Ammon's horn (tissue), 1 donor: Measurements from ENCODE around the gene SF3B1.
"Not testable (repeated sequence)": the region's sequence is repeated elsewhere in the genome, so short reads cannot be mapped to it uniquely, and the experiment has no call there.

Experiments used
- DNase-seq: peaks from one replicate; pipeline ENCODE4 v3.0.0-alpha.2; 2016; ENCODE audit warnings: low spot score

SF3B1 gene

DNA sequence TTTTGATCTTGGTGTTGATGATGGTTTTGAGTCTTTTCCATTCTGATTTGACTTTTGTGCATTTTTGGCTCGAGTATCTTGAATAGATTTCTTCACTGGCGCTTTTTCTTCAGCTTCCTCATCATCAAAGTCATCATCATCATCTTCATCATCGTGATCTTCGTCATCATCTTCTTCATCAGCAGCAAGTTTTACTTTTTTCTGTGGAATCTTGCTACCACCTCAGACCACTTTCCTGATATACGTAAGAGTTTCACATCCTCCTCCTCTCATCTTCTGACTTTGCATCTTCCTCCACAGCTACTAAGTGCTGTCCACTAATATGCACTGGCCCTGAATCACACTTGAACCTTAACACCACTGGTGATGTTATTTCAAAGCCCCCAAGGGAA lies 54.9 kb downstream of the SF3B1 start:
- not testable (repeated sequence) for DNase-seq

DNA sequence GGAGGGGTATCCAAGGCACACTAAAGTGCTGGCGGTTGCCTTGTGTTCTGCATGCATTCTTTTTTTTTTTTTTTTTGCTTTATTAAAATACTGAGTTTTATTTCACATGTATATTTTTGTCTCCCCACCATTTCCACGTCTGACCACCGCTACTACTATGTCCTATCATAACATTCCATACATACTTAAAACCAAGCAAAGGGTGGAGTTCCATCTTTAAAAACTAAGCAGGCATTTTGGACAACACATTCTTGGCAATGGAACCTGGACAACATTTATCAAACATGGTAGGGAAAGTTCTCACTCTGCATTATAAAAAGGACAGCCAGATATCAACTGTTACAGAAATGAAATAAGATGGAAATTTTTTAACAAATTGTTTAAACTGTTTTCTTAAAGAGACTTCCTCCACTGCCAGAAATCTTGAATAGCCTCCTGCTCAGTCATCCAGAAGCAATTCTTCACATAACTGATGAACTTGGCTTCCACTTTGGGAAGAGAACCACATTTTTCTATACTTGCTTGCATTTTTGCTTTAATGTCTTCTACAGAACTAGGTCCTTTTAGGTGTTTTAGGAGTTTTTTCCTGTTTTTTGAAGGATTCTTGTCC lies 55.4 kb downstream of the SF3B1 start:
- not testable (repeated sequence) for DNase-seq

DNA sequence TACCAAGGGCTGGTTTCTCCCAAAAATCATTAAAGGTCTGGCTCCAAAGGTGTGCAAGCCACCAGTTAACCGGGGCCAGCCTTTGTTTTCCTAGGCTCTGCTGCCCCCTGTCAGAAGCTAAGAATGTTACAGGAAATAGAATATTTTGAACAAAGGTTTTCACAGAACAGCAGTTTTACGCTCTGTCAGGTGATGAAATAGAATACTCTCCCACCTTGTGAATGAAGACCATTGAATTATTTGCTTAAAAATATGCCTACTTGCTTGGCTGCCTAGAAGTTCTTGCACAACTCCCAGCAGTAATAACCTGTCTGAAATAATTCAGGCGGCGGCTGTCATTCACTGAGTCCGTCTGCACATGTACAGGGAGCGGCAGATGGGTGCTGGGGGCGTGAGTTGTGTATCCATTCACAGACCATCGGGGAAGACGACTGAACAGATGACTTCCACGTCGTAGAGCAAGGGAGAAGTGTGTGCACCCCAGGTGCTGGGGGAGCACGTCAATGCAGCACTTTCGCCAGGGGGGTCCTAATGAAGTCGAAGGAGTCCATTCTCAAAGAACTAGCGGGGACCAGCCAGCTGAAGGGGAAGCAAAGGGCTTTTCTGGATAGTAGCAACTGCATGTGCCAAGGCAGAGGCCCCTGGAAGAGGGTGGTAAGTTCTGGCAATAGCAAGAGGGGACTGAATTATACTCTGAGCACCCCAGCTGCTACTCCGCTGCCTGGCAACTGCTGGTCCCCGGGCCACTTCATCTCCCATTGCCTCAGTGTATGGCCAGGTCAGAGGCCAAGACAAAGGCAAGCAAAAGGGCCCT lies 56.1 kb downstream of the SF3B1 start:
- peak; percentile 62 for DNase-seq

DNA sequence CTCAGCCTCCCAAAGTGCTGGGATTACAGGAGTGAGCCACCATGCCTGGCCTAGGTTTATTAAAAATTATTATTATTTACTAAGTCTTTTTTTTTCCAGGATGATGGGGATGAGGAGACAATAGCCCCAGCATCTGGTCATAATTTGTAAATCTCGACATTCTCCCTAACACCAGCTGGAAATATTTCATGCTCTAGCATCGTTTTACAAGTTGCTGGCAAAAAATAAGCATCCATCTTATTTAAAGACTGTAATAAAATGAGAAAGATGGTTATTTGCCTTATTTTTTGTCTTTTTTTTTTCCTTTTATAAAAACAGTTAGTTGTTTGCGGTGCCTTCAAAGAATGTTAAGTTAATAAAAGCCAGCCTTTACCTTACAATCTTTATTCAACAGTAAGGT lies 56.7 kb downstream of the SF3B1 start:
- no peak for DNase-seq

DNA sequence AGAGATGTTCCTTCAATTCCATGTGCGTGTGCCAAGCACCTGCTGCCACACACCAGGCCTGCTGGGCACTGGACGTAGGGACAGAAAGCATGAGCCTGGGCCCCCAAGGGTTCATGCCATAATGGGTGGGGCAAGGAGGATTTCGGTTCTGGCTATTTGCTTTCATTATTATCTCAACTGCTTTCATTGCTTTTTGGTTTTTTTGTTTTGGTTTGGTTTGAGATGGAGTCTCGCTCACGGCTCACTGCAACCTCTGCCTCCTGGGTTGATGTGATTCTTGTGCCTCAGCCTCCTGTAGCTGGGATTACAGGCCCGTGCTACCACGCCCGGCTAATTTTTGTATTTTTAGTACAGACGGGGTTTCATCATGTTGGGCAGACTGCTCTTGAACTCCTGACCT lies 57.2 kb downstream of the SF3B1 start:
- DNase-seq, result no peak

DNA sequence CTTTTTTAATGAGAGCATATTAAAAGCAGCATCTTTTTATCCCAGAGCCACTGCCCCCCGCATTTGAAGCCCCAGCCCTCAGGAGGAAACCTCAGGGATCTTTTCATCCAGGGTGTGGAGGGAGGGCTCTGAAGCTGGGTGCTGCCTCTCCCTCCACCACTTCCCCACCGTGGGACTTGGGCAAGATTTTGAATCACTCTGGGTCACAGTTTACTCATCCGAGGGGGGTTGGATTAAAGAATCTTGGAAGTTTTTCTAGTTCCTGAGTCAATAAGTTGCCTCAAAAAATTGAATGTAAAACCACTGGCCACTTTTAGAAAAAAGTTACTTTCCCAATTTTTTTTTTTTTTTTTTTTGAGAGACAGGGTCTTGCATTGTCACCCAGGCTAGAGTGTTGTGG lies 62.2 kb downstream of the SF3B1 start:
- no peak for DNase-seq

DNA sequence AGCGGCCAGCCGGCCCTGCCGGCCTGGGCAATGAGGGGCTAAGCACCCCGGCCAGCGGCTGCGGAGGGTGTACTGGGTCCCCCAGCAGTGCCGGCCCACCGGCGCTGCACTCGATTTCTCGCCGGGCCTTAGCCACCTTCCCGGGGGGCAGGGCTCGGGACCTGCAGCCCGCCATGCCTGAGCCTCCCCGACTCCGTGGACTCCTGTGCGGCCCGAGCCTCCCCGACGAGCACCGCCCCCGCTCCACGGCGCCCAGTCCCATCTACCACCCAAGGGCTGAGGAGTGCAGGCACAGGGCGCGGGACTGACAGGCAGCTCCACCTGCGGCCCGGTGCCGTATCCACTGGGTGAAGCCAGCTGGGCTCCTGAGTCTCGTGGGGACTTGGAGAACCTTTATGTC lies 64.2 kb downstream of the SF3B1 start:
- not testable (repeated sequence) for DNase-seq

DNA sequence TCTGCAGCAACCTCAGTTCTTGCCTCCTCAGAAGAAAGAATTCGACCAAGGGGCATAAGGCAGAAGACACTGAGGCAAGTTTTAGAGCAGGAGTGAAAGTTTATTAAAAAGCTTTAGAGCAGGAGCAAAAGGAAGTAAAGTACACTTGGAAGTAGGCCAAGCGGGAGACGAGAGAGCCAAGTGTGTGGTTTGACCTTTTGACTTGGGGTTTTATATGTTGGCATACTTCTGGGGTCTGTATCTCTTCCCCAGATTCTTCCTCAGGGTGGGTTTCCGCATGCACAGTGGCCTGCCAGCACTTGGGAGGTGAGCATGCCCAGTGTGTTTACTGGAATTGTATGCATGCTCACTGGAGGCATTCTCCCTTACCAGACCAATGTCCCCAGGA lies 64.9 kb downstream of the SF3B1 start:
- no peak for DNase-seq

DNA sequence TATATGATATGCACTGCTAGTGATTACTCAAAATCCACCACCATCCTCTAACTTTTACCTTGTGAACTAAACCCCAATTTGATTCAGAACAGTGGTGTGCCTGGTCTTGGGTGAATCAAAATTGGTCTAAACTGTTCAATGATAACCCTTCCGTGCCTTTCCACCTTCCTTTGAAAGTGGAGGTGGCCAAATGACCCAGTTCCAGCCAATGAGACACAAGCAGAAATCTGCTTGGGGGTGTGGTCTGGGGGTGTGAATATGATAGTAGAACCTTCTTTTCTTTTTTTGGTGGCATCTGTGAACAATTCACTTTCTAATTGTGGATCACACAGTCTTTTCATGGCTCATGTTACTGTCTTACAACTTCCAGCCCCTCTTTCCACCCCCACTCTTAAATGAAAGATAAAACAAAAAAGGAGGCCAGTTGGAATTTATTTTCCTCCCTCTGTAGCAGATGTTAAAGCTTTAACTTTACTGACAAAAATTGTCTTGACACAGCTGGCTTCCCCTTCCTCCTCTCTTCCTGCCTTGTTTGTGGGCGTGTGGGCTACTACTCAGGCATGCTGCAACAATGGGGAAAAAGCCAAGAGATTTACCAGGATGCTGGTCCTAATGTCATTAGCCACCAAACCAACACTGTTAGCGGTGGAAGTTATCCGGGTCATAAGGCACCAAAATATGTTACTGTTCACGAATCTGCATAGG lies 65.4 kb downstream of the SF3B1 start:
- no peak for DNase-seq

DNA sequence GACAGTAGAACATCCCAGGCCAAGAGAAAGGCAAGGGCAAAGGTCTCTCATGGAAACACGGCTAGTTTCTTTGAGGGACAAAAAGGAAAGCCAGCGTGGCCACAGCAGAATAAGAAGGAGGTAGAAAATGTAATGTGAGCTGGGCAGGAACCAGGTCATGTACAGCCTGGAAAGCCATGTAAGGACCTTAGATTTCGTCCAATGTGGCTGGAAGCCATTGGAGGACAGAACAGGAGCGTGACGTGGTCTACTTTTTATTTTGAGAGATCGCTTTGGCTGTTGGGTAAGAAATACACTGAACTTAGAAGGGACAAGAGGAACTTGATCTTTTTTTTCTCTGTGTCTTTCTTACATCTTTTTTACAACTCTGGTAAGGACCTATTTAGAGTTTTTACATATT lies 66.4 kb downstream of the SF3B1 start:
- no peak for DNase-seq

DNA sequence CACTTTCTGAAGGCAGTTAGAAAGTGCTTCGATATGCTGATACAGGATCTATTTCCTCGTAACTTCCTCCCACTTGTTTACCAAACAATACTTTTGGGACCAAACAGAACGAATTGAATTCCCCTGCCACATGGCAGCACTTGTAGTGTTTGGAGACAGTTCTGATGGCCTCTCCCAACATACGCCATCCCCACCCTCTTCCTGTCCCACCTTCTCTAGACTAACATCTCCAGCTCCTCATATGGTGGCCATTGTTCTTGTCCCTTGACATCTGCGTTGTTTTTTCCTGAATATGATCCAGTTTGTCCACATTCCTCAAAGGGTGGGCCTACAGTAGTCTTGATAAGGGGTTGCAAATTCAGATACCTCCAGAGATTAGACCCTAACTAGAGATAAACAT lies 70.8 kb downstream of the SF3B1 start:
- no peak for DNase-seq

DNA sequence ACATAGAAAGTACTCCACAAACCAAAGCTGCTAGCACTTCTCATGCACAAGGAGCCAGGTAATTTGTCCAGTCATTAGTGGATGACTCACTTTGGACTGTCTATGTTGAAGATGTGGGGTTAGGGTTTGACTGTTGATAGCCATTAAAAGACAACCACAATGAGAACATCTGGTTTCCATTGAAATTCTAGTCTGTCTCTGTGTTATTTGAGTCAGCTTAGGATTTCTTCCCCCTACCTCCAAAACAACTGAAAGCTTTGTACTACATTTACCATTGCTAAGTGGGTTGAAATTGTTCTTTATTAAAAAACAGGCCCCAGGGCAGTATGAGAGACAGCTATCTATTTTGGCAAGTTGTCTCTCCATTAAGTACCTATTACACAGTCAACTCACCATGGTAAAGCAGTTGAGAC lies 74.1 kb downstream of the SF3B1 start:
- DNase-seq, result no peak

DNA sequence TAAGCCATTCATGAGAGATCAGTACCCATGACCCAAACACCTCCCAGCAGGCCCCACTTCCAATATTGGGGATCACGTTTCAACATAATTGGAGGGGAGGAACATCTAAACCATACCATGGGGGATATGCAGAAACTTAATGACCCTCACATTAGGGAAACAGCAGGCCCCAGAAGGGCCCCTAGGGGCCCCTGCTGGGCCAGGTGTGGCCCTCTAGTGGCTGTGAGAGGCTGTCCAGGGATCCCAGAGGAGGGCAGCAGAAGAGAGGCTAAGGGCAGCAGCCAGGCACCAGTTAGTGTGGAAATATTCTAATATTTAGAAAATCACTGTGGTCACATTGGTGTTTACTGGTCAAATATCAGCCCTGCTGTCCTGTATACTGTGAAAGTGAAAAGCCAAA lies 75.0 kb downstream of the SF3B1 start:
- DNase-seq, result no peak

DNA sequence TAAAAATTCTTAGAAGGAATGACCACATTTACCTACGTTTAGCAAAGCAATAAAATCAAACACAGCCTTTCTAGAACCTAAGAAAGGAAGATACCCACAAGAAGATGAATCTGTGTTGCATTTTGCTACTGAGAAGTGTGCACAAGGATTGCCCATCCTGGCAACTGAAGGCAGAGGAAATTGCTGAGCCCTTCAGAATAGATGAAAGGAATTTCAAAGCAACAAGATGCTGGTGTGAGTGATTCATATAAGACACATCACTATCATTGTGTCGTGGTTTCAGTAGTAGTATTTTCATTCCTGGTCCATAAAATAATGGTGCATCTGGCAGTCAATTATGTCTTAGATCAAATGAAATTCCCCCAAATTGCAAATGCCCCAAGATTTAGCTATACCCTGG lies 75.9 kb downstream of the SF3B1 start:
- DNase-seq, result no peak

DNA sequence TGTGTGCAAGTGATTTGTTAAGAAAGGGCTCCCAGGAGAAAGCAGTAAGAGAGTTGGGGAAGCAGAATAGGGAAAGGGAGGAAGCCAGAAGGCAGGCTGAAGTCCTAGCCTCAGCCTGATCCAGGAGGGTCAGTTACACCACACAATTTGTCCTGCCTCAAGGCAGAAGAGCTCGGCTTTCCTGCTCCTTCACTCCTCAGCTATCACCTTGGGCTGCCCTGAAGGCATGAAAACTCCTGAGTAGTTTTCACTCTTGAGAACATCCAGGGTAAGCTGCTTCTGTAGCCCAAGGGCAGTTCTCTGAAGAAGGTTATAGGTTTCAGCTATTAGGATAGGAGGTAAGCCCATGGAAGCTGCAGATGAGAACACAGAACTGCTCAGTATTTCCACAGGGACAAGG lies 76.8 kb downstream of the SF3B1 start:
- no peak for DNase-seq

DNA sequence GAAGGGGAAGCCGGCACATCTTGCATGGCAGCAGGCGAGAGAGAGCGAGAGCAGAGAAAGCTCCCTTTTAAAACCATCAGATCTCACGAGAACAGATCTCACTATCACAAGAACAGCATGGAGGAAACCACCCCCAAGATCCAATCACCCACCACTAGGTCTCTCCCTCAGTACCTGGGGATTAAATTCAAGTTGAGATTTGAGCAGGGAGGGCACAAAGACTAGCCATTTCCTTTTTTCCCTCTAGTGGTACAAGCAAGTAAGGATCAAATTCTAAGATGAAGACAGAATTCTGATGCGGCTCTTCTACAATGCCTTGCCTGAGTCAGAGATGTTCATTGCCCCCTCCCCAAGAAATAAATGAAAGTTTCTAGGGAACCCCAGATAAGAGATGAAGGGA lies 78.7 kb downstream of the SF3B1 start:
- no peak for DNase-seq

DNA sequence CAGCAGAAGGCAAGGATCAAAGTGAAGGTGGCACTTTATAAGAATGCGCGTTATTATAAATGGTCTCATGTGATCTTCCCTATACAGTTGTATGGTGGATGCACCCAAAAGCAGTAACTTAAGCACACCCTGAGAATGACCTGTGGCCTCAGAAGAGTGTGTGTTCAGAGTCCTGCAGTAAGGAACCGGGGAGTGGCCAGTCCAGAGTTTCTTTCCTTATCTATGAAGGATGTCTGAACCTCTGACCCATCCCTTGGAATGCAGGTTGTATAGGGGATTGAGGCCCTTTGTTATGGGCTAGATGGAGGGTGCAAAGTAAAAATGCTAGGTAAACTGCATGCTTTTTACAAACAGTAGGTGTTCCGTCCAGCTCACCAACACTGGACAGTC lies 80.7 kb downstream of the SF3B1 start:
- DNase-seq, result no peak

DNA sequence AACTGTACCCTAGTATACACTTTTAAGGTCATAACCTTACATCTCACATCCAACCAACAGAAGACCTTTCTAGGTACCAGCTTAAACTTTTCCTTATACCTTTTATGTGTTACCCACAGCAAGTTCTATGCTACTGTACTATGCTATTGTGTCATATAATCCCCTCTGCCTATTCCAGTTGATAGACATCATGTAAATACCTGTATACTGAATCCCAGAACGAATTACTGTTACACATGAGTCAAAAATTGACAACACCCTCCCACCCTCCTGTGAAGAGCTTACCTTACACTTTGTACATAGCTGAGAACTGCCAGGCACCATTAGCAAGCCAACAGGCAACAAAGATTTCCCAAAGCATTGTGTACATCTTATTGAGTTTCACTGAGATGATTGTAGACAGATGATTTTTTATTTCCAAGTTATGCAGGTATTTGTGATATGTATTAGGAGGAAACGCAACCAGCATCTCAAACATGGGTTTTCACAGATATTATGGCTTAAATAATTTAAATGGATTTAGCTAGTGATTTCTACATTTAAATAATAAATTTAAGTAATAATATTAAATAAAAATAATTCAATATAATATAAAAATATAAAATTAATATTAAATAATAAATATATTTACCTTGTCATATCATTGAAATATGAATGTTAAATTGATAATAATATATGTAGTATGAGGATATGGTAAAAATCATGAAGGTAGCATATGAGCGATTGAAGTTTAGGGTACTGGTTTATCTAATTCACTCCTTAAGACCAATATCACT lies 81.2 kb downstream of the SF3B1 start:
- DNase-seq, result no peak

DNA sequence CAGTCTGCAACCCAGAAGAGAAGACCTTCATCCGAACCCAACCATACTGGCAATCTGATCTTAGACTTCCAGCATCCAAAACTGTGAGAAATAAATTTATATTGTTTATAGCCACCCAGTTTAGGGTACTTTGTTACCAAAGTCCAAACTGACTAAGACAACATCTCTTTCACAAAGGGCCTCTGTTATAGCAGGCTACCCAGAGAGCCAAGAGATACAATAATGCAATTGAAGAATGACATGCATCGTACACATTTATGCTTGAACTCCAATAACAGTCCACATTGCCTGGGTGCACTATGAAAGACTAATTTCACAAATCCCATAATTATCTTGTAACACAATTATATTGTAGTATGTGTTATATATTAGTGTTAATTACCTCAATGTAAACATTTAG lies 85.1 kb downstream of the SF3B1 start:
- DNase-seq, result no peak

DNA sequence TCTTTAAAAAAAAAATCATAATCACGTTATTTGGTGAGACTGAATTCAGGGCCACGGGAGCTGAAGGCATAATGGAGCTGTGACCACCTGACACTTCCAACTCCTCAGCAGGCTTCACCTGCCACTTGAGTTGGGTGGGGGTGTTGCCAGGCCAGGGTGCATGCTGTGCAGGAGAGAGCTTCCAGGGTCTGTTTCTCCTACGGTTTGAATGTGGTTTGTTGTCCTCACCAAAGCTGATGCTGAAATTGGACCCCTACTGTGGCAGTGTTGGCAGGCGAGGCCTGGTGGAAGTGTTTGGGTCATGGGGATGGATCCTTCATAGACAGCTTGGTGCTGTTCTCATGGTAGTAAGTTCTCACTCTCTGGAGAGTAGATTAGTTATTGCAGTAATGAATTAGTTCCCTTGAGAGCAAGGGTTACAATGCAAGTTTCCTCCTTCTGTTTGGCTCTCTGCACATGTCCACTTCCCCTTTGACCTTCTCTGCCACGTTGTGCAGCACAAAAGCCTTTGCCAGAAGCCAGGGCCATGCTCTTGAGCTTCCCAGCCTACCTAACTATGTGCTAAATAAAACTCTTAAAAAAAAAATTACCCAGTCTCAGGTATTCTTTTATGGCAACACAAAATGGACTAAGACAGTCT lies 86.0 kb downstream of the SF3B1 start:
- no peak for DNase-seq

DNA sequence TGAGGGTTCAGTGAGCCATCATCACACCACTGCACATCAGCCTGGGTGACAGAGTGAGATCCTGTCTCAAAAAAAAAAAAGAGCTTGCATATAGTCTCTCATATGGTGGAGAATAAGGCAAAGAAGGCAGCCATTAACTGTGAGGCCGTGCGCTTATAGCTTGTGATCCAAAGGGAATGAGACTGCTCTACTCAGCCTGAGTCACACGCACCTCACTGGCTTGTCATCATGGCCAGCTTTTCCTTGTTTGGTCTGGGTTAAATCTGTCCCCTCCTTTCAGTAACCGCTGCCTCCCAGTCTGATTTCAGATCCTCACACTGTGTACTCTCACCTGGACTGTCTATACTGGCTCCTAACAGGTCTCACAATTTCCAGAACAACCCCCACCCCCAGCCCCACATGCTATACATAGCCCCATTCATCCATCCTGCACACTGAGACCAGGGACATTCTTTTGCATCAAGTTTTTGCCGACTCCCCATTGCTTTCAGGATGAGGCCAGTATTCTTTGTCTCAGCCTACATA lies 88.9 kb downstream of the SF3B1 start:
- no peak for DNase-seq

DNA sequence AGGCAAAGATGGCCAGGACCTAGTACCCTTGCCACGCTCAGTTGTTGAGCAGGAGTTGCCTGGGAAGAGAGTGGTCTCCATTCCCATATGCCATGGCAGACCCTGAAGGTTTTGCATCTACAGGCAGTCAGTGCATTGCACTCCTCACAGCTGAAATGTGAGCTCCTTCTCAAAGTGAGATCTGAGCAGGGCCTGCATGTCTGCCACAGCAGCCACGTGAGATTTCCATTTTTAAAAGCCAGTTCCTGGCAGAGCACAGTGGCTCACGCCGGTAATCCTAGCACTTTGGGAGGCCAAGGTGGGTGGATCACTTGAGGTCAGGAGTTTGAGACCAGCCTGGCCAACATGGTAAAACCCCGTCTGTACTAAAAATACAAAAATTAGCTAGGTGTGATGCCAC lies 90.9 kb downstream of the SF3B1 start:
- not testable (repeated sequence) for DNase-seq
